ENCODE data around the gene ZFAND3.
"Not testable (repeated sequence)": the region's sequence is repeated elsewhere in the genome, so short reads cannot be mapped to it uniquely, and the experiment has no call there.

The ZFAND3 gene

GRCh38 chr6:37878150-37878710 is 58.7 kb downstream of the ZFAND3 start:
- DNase-seq: no peak
- Histone ChIP-seq H3K27me3 (peaks cover 3% of the 10 kb centered on the region; the same call in 1 of the 2 replicates), H3K9me3 (no peaks in the 10 kb centered on the region), H3K4me3 (ENCODE audit: low read depth, low read length) (no peak overlapping the region), H3K36me3 (no peaks in the 10 kb centered on the region), H3K4me1 (no peaks in the 10 kb centered on the region; the same call in 1 of the 2 replicates)
- no peak for TF ChIP-seq CTCF (IDR thresholded peaks at IDR 0.05; ENCODE audit: low read depth, low read length)

- H3K36me3 ChIP-seq; H3K4me3 ChIP-seq (ENCODE audit: low read depth, low read length); DNase-seq; H3K9me3 ChIP-seq; H3K4me1 ChIP-seq; H3K27me3 ChIP-seq: not testable (repeated sequence)
Measured at GRCh38 chr6:37880602-37881001, 61.1 kb downstream of the ZFAND3 start.

- H3K36me3 ChIP-seq: no peaks in the 10 kb centered on the region
- no peak for DNase-seq
- peaks cover under 1% of the 10 kb centered on the region; the same call in 1 of the 2 replicates for H3K4me1 ChIP-seq
- H3K4me3 ChIP-seq (ENCODE audit: low read depth, low read length): no peak overlapping the region
- no peaks in the 10 kb centered on the region for H3K27me3 ChIP-seq
- TF ChIP-seq CTCF (IDR thresholded peaks at IDR 0.05; ENCODE audit: low read depth, low read length): no peak
- H3K9me3 ChIP-seq: no peaks in the 10 kb centered on the region
Measured at GRCh38 chr6:37882292-37882691, 62.8 kb downstream of the ZFAND3 start.

- Histone ChIP-seq H3K4me3 (ENCODE audit: low read depth, low read length) (no peak overlapping the region), H3K36me3 (no peaks in the 10 kb centered on the region), H3K4me1 (peaks cover 6% of the 10 kb centered on the region; the same call in 1 of the 2 replicates), H3K9me3 (no peaks in the 10 kb centered on the region), H3K27me3 (no peaks in the 10 kb centered on the region)
- DNase-seq: no peak
- TF ChIP-seq CTCF (IDR thresholded peaks at IDR 0.05; ENCODE audit: low read depth, low read length): no peak
Measured at GRCh38 chr6:37882724-37883413, 63.3 kb downstream of the ZFAND3 start.

GRCh38 chr6:37884548-37884947 is 65.0 kb downstream of the ZFAND3 start:
- no peak overlapping the region for H3K4me3 ChIP-seq (ENCODE audit: low read depth, low read length)
- no peaks in the 10 kb centered on the region for H3K9me3 ChIP-seq
- peaks cover 6% of the 10 kb centered on the region; the same call in 1 of the 2 replicates for H3K4me1 ChIP-seq
- no peak for DNase-seq
- no peaks in the 10 kb centered on the region for H3K36me3 ChIP-seq
- no peak for TF ChIP-seq CTCF (IDR thresholded peaks at IDR 0.05; ENCODE audit: low read depth, low read length)
- no peaks in the 10 kb centered on the region for H3K27me3 ChIP-seq

GRCh38 chr6:37889051-37889450 is 69.5 kb downstream of the ZFAND3 start:
- no peak for DNase-seq
- Histone ChIP-seq H3K9me3 (no peaks in the 10 kb centered on the region), H3K36me3 (no peaks in the 10 kb centered on the region), H3K27me3 (no peaks in the 10 kb centered on the region), H3K4me3 (ENCODE audit: low read depth, low read length) (no peak overlapping the region), H3K4me1 (peaks cover 17% of the 10 kb centered on the region)
- TF ChIP-seq CTCF (IDR thresholded peaks at IDR 0.05; ENCODE audit: low read depth, low read length): no peak
